SHP77 (cell line): ENCODE results near the gene NEO1.

Experiments
- DNase-seq, 2 experiments: peaks; one replicate each; lab custom pipeline; 2025; lab: John Stamatoyannopoulos, UW

NEO1 gene

GRCh38 chr15:73051807-73052652, at the start of gene NEO1:
Gene NEO1 (plus strand): TSS chr15:73052463. CDS start chr15:73052676, 213 bp downstream.
- DNase-seq, result peak; percentile 54 to 74

GRCh38 chr15:73004462-73004861, 47.8 kb upstream of the NEO1 start:
- DNase-seq, result no peak

GRCh38 chr15:73005032-73005431, 47.2 kb upstream of the NEO1 start:
- no peak for DNase-seq

DNA sequence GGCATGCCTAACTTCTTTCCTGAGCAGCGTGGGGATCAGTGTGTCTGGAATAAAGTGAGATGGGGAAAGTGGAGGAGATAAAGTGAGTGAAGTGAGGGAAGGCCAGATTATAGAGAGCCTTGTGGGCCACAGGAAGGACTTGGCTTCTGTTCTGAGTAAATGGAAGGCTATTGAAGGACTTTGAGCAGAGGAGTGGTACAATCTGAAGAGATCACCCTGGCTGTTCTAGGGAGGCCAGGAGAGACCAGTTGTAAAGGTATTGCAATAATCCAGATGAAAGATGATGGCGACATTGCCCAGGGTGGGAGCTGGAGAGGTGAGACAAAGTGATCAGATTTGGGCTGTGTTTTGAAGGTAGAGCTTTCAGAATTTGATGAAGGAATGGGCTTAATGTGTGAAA, 46.8 kb upstream of the NEO1 start:
- DNase-seq, result no peak

DNA sequence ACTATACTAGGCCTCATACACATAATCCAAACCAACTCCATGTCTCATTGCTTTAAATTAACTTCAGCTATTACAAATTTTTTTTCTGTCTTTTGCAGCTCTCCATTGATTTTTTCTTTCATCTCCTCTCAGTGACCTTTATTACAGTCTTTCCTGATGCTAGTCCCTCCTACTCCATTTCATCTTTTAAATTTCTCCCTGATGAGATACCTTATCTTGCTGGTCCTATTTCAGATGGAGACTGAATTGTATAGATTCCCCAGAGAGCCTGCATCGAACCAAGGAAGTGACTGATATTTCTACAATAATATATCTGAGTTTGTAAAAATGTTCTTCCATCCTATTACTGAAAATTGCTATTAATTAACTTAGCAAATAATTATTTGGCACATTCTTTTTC, 45.7 kb upstream of the NEO1 start:
- no peak for DNase-seq

DNA sequence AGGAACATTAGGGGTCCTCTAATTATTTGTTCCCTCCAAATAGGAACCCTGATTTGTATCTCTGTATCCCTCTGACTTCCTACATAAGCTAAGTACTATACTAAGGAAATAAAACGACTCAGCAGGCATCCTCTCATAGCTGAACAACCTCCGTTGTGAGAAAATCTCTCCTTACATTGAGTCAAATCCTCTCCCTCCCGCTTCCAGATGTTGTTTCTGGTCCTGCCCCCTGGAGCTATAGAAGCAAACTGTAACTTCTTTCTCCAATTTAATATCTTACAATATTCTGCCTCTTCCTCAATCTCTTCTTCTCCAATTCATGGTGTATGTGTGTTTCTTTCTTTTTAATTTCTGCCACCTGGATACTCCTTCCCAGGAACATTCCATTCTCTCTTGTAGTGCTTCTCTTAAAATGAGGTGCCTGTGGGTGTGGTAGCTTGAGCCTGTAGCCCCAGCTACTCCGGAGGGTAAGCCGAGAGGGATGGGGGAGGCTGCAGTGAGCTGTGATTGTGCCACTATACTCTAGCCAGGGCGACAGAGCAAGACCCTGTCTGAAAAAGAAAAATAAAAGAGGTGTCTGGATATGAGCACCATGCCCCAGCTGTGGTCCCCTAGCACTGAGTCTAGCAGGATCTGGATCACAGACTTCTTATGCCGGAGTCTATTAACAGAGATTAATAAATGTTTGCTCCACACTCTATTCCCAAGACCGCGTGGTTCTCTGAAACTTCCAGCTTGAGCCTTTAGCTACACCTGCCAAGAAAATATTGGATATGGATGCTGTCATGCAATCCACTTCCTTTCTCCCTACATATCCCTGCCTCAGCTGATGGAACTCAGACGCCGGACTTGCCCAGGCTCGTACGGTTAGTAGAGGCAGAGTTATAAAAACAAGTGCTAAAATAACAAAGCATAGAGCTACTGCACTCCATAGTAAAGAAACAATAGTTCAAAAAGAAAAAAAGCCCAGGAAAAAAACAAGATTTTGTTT, 42.9 kb upstream of the NEO1 start:
- DNase-seq, result no peak

GRCh38 chr15:73010154-73011152, 41.8 kb upstream of the NEO1 start:
- DNase-seq, result no peak

- DNase-seq, result no peak
Observed at GRCh38 chr15:73014904-73015303, 37.4 kb upstream of the NEO1 start.

DNA sequence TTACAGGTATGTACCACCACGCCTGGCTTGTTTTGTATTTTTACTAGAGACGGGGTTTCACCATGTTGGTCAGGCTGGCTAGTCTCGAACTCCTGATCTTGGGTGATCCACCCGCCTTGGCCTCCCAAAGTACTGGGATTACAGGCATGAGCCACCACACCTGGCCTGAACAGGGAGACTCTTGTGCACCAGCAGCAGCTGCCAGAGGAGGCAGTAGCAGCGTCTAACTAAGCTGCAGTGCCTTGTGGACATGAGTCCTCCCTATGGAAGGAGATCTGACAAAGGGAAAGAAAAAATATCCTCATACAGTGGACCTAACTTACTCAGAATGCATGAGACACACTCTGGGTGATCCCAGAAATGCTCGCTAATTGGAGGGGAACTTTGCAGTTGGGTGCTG, 36.8 kb upstream of the NEO1 start:
- DNase-seq, result no peak

DNA sequence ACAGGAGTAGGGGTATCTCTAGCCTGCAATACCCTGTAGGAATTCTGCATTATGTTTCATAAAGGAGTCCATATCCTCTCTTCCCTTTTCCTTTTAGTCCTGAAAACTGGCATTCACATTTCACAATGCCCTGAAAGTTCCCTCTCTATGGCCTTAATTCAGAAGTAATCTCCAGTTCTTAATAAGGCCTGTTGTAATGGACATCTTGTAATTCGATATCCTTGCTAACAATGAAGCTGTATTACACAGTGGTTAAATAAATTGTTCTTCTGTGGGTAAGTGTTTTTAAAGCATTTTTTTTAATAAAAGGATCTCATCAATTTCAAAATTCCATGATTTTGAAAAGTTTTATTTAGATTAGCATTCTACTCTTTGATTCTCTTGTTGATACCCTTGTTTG, 34.3 kb upstream of the NEO1 start:
- no peak for DNase-seq

DNA sequence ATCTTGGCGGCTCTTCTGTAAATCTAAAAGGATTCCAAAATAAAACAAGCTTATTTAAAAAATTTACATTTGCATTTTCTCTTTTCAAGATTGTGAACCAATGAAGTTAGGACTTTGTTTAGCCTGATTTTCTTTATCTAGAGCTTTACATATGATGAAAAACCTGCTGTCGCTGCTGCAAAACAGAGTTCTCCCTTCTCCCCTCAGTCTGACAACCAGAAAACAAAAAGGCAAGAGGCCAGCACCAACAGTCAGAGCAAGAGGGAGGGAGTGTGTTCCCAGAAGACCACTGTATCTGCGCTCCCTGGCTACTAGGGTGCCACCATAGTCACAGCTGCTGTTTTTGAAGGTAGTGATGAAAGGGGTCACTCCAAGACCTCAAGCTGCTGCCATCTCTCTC, 33.1 kb upstream of the NEO1 start:
- DNase-seq, result no peak

DNA sequence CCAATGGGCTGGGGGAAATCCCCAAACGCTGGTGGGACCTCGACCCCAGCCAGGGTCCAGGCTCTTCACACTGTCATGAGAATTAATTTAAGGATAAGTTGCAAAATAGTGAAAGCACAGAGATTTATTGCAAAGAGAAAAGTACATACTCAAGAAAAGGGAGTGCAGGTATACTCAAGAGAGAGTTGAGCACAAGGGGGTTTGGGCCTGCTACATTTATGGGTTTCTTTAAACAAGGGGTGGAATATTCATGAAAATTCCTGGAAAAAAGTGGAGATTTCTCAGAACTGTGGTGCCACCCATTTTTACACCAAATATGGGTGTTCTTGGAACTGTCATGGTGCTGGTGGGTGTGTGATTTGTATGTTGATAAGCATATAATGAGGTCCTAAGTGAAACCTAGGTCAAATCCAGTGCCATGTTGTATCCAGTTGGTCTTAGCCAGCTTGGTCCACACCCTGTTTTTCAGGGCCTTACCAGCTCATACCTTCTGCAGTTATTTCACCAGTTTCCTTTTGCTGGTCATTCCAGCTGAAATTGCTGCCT, 32.6 kb upstream of the NEO1 start:
- no peak for DNase-seq

DNA sequence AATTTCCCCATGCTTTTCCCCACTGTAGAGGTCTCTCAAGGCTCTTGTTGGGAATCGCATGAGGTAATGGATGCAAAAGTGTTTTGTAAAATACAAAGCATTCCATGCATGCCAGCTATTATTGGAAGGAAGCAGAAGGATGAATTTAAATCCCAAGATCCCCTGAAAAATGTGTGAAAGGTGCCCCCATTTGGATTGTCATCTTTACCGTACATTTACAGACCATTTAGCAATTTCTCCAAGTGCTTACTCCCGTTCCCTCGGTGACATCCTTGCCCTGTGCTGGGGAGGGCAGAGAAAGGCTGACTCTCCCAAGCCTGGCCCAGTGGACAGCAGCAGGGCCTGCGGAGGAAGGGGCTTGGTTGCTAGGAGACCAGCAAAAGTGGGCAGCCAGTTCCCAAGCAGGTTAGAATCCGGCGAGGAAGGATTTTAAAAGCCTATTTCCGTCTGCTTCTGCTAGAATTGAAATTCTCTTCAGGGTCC, 31.1 kb upstream of the NEO1 start:
- DNase-seq, result no peak

DNA sequence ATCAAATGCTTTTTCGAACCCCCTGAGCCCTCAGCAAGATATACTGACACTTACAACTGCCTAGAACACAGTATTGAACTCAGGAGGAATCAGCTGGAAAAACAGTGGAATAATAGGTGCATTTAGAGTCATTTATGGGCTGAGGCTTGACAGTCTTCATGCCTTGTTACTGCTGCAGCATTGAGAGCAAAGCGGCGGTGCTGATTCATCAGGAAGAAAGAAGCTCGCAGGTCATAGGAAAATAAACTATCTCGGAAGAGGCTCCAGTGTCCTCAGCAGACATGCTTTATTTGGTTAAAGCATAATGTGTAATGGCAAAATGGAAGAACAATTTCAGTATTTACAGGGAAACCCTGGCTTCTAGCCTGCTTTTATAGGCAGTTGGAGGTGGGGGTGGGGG, 30.1 kb upstream of the NEO1 start:
- DNase-seq, result no peak

DNA sequence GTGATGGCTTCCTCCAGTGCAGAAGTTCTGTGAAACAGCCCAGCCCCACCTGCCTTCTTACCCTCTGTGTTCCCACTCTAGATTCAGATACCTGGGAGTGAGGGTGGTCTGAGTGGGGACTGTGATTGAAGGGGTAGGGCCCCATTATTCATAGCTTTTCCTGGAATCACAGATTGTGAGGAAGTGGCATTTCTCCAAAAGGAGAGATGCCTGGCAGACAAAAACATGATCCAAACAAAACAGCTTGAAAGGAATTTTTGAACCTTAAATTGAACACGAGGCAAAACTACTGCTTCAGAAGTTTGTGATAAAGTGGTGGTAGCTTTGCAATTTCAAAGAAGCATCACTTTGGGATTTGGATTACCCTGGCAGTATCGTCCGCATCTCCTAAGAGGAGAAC, 29.2 kb upstream of the NEO1 start:
- DNase-seq, result no peak

DNA sequence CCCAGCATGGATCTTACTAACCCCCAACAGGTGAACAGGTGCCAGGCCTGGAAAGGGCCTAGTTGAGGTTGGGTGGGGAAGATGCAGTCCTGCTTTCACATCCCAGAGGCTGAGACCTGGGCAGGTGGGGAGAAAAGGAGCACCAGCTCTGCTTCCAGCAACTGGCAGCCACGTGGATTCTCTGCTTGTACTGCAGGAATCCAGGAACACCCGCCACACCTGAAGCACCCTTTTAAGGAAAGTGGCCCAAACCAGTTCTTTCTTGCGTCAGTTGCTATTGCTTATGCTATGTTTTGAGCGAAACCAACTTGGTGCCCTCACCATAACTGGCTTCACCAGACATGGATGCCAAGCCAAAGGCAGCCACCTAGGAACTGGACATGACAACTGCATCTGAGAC, 28.1 kb upstream of the NEO1 start:
- no peak for DNase-seq

GRCh38 chr15:73026511-73027054, 25.7 kb upstream of the NEO1 start:
- no peak for DNase-seq

- no peak for DNase-seq
Observed at GRCh38 chr15:73028031-73028430, 24.2 kb upstream of the NEO1 start.

DNA sequence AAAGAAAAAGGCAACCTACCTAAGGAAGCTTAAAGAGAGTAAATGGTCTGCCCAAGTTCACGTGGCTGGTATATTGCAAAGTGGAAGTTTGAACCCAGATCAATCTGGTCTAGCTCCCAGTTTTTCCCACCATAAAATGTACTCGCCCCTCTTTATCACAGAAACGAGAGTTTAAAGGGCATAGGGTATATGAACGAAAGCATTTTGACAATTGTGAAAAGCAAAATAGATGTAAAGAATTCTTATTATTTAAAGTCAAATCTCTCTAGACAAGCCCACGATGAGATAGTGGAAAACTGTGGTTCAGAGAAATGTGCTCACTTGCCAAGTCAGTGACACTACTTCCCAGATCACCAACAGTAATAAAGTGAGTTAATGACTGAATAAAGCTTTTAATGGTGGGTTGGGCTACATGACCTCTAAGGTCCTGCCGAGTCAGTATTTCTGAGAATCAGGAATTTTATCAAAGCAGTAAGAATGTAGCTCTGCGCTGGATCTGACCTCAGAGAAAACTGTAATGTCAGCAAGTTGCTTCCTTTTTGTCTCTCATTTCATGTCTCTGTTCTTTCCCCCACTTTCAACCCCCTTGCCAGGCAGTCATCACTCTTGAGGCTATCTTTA, 23.3 kb upstream of the NEO1 start:
- no peak for DNase-seq

DNA sequence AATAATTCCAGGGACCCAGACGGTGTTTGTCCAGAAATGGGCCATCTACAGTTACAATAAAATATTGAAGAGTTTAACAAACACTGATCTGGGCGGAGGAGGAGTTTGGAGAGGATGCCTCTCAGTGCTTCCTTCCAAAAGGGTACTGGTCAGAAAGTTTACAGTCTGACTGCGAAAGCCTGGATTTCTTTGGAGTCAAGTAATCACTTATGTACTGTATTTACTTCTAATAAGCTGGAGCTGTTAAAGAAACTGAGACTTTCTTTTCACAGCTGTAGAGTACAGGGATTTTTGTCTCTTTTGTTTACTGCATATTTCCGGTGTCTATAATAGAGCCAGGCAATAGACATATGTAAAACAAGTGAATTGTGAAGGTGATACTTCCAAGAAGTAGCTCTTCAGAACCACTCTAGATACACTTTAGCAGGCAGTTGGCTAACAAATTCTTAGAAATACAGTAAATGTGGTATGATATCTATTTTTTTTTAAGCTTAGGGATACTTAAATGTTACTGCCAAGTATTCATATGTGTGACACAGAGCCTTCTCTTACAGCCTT, 22.1 kb upstream of the NEO1 start:
- DNase-seq, result no peak
